Stimulated activated CD8-positive, alpha-beta memory T cell treated with anti-CD3 and anti-CD28 coated beads, Interleukin-4, amount 100 ng/mL, for 24 hours (primary cell): ENCODE results near the gene SUPT16H.

Experiments used
- DNase-seq: peaks from one replicate; pipeline ENCODE4 v3.0.0-alpha.2; 2020; ENCODE audit warnings: low read depth

SUPT16H gene

DNA sequence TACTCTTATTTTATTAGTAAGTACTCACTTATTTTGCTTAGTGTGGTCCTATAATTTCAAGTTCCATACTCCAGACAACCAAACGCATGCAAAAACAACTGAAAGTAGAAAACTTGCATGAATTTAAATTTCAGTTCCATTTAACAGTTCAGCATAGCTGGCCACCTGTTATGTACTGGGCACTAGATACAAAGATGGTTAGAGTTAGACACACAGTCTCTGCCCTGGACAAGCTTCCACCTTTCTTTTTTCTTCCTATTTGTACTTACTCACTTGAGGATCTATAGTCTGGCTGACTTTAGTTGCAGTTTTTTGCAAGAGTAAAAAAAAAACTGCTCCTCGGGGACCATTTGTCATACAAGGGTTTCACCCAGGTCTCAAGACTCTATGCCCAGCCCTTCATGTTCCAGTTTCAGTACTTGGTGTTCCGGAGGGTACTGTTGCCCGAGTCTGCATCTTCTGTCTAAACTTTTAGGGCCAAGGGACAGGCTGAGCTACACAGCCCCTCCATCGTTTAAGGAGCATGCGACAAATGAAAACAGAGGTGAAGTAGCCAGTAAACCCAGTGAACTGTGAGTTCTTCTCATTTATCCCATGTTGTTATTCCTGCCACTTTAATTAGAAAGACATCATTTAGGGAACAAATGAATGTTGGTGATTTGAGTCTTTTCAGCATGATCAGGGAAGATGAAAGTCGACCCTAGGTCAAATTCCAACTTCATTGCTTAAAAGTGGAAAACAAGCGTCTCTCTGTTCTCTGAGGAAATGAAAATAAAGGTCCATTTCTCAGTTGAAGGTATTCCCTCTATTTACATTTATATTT is 81.6 kb downstream of the SUPT16H start:
- DNase-seq: no peak
